Measurements from ENCODE around the gene MRPL46.

The MRPL46 gene

DNA sequence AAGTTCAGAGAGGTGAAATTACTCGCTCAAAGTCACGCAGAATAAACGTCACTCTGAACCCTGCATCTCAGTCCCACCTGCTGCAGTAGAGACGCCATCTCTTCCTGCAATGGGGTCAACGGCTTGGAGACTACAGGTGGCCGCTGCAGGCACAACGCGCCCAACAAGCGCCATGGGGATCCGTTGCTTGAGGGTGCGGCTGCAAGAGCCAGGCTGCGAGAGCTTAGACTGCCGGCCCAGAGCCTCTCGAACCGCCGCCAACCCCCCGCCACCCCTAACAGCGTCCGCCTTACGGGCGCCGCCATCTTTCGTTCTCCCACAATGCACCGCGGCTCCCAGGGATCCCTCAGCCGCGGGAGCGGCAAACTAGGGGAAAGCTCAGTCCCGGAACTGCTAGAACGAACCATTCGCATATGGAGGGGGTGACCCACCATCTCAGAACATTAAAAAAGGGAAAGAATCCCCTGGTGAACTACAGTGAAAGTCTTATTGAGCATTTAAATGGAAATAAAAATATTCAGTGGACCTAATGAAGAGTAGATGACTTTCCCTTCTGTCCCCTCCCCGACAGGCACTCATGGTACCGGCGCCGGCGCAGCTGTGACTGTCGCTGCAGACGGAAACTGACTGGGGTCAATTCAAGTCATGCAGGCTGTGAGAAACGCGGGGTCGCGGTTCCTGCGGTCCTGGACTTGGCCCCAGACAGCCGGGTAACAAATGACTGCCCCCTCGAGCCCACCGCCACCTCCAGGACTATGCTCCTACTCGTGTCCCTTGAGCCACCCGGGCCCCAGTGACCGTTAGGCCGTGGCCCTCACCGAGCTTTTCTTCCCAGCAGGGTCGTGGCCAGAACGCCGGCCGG, at the start of gene MRPL46, which contains the start of gene MRPS11:
MRPL46 (minus strand) TSS at position 316 of the 862 bp plus-strand sequence; CDS start at position 305, 11 bp downstream.
MRPS11 (plus strand) TSS at position 636 of the 862 bp plus-strand sequence; CDS start at position 646, 10 bp downstream.
- peak; percentile 90 for DNase-seq

GRCh38 chr15:88513195-88513594, 46.0 kb upstream of the MRPL46 start:
- no peak for DNase-seq

DNA sequence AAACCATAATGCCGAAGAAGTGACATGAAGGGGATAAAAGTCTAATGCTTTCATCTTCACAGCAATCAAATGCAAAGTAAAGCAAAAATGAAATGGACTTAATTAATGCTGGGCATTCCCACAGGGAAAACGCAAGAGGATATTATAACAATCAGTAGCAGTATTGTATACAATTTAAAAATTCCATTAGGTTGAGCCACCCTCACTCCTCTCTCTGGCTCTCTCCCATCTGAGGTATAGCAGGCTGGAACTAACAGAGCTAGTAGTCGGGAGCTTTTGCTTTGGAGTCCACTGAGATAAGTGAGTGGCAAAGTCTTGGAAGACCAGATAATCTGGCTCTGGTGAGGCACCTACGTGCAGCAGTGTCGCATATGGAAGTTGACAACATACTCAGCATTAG, 45.4 kb upstream of the MRPL46 start:
- no peak for DNase-seq

DNA sequence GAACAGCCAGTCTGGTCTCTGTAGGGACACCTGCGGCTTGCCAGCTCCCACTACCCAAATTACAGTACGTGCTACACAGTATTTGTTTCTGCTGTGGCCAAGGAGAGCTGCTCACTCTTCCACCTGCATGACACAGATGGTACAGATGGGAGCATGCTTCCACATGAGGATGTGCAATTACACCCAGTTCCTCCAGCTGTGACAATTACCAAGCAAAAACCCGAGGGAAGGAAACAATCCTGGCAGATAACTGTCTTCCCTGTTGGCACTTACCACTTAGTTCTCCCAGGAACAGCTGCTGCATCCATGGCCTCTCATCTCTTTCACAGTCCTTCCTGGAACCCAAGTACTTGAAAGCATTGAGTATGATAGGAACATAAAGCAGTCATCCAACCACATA, 44.9 kb upstream of the MRPL46 start:
- DNase-seq, result no peak

DNA sequence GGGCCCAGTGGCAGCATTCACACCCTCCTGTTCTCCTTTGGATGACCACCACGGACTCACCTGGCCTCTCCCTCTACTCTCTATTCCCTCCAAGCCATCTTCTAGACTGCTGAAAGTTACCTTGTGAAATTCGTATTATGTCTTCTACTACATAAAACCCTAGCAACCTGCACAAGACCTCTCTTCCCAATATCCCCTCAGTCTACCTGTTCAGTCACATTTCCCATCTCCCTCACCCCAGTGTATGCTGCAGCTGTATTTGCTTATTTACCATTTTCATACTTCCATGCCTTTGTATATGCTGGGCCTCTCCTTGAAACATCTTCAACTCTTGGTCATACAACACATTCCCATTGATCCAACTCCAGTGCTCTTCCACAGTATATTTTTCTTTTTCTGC, 44.0 kb upstream of the MRPL46 start:
- no peak for DNase-seq

GRCh38 chr15:88509964-88510363, 42.8 kb upstream of the MRPL46 start:
- no peak for DNase-seq

- no peak for DNase-seq
Measured at GRCh38 chr15:88509321-88509720, 42.1 kb upstream of the MRPL46 start.

GRCh38 chr15:88506628-88507027, 39.4 kb upstream of the MRPL46 start:
- no peak for DNase-seq

DNA sequence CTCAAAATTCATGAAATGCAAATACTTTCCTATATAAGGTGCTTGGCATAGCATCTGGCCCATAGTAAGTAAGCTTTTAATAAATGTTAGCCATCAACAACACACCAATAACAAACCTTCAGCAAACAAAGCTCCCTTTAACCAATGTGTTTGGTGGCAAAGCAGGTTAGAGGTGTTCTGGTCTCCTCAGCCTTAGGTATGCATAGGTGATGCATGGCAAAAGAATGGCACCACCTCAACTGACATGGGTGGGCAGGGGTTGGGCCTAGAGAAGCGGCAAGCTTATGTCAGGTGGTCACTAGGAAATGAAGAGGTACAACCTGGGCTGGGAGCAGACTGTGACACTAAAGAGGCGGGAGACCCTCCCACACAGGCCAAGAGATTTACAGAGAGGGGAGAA, 38.5 kb upstream of the MRPL46 start:
- no peak for DNase-seq

DNA sequence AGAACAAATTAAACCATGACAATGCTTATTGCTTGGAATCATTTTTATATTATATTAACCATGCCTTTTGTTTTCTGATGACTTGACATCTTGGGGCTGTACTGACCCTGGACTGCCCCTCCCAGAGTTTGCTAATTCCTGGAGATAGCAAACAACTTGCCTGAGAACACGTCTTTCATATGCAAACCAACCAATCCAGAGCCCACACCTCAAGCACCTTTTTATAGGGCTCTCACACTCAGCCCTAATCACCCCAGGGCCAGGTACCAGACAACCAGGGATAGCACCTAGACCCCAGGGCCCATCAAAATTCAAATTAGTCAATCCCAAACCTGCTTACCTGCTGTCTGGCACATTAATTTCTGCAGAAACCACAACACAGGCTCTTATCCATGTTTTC, 37.3 kb upstream of the MRPL46 start:
- no peak for DNase-seq

DNA sequence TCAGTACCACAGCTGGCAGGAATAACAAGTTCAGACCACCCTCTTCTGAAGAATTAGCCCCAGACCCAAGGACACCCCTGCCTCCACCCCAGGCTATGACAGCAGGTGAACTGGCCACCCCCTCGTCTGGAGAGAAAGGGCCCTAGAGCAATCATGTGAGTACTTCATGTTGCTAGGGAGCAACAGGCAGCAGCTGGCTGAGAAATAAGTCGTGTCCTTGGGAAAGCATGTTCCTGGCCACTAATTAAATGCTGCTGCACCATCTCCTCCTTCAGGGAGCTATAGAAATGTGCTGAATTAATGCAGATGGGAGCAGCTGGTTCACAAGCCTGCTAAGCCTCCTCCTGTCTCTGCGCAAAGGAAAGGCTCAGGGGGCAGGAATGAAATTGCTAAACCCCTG, 31.8 kb upstream of the MRPL46 start:
- DNase-seq, result no peak

GRCh38 chr15:88497109-88497765, 30.0 kb upstream of the MRPL46 start:
- no peak for DNase-seq

DNA sequence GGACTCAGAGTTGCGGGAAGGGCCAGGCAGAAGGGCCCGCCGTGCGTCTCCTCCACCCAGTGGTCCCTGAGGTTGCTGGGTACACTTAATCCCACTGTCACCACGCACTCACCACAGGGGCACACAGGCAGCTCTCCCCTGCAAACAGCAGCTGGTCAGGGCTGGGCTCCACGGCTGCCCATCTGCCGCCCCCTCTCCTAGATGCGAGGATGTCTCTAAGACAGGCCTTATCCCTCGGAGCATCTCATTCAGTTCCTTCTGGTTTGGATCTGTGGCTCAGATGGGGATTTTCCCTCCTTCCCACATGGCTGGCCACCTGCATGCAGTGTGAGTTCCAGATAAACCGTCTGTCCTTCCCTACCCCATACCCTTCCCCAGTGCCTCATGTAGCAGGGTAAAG, 26.7 kb upstream of the MRPL46 start:
- no peak for DNase-seq

DNA sequence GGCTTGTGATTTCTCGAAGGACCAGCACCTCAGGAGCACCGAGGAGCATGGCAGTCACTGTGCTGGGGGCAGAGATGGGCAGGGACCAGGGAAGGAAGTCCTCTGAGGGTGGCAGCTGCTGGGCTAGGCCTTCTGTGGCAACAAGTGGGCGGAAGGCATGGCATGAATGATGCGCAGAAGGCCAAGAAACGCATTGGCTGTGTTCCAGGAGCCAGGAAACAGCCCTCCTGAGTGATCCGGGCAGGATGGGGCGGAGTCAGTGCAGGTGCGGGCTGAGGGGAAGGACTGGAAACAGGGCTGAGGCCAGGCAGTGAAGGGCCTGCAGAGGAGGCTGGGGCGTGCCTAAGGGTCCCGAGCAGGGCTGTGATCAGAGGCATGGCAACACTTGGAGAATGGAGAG, 24.0 kb upstream of the MRPL46 start:
- DNase-seq, result no peak

DNA sequence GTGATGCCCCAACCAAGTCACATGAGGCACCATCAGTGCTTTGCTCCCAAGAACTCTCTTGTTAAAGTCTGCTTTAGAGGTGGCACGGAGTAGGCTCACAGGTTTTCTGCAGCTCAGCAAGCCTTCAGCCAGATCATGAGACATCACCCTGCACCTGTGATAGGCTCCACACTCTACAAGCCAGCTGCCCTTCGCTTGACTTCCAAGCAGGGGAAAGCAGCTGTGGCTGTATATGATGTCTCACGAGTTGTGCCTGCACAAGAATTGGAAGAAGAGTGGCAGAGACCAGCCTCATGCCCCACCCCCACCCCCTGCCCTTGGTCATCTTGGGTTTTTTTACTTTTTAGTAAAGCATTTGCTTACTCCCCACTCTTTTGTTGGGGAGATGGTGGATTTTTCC, 22.8 kb upstream of the MRPL46 start:
- DNase-seq, result no peak

- no peak for DNase-seq
Measured at GRCh38 chr15:88489321-88489720, 22.1 kb upstream of the MRPL46 start.

- DNase-seq, result no peak
Measured at GRCh38 chr15:88487796-88488523, 20.8 kb upstream of the MRPL46 start.

DNA sequence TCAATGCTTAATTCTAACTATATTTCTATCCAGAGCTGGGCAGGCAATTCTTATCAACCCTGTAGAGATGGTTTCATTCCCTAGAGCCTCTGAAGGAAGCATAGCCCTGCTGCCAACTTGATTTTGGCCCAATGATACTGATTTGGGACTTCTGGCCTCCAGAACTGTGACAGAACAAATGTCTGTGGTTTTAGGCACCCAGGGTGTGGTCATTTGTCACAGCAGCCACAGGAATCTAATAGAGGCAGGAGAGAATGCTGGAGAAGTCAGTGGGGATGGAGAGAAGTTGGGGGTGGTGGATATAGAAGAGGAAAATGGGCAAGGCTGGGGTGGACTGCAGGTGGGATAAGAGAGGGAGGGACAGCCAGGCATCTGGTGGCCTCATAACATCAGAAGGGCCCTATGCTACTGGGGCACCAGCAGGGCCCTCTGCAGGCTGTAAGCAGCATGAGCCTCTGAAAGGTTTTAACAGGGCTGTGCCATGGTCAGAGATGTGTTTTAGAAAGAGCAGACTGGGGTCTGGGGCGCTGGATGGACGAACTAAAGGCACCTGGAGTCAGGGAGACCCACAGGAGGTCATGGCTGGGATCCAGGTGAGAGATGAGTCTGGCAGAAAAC, 20.1 kb upstream of the MRPL46 start:
- DNase-seq, result no peak

- DNase-seq, result no peak
Measured at GRCh38 chr15:88484682-88485331, 17.6 kb upstream of the MRPL46 start.

DNA sequence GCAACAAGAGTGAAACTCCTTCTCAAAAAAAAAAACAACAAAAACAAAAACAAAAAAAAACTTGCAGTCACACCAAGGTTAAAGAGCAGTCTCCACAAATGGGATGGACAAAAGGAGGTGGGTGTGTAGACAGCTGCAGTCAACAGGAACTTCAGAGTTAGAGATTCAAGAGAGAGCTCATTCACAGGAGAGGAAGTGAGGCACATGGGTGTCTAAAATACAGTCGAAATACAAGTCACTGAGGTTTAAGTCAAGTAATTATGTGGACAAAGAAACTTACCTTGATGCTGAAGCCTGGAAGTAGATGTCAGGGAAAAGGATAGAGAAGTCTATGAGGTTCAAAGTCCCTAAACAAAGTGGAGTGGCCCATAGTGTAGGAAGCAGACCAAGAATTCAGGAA, 15.1 kb upstream of the MRPL46 start:
- no peak for DNase-seq

- DNase-seq, result no peak
Measured at GRCh38 chr15:88480981-88481380, 13.8 kb upstream of the MRPL46 start.

DNA sequence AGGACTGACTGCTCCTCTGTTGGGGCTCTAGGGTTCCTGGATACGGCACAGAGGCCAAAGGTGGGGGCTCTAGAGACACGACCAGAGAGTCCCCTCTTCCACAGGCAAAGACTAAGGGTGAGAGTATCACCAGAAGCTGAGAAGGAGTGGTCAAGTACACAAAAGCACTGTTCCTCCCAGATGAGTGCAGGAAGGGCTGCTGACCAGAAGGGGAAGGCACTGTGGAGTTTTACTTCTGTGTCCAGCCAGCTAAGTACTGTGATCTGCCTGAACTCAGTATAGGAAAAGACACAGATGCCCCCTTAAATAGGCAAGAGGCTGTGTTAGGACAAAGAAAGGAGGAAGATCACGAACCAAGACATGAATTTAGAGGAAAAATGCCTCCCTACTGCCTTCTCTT, 12.0 kb upstream of the MRPL46 start:
- no peak for DNase-seq

GRCh38 chr15:88477904-88478303, 10.7 kb upstream of the MRPL46 start:
- DNase-seq, result no peak
